CD4-positive, alpha-beta T cell treated with Interleukin-1 beta for 1 hour (primary cell): ENCODE measurements around the gene GRN.
A peak's percentile ranks its signal among the peaks of the same experiment; 100 is the strongest.
"Not testable (repeated sequence)": the region's sequence is repeated elsewhere in the genome, so short reads cannot be mapped to it uniquely, and the experiment has no call there.

ENCODE experiments used
- DNase-seq, 2 donors: peaks; one replicate each; pipeline ENCODE4 v3.0.0-alpha.2; 2020 to 2022

GRN gene

DNA sequence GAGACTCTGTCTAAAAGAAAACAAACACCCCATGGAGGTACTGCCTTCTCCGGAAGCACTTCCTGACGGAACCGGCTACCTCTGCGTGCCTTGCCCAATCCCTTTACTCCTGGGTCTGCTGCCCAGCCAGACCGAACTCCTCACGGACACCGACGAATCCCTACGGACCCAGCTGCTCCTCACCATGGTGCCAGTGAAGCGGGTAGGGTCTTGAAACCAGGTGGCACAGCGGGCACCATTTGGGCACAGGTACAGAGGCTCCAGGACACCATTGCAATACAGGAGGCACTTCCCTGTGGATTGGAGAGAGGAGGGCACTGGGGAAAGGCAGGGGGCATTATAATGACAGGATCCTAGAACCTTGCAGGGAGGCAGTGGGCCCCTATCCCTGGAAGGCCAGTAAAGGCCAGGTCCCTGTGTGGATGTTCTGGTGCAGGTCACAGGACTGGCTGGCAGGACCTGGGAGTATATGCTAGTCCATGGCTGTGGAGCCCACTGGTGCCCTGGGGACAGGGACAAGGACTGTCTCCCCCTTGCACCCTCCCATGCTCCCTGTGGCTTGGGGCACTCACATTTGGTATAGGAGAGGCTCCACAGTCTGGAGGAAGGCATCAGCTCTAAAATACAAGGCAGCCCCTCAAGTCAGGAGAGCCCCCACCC lies 22.7 kb upstream of the GRN start:
- DNase-seq: no peak

DNA sequence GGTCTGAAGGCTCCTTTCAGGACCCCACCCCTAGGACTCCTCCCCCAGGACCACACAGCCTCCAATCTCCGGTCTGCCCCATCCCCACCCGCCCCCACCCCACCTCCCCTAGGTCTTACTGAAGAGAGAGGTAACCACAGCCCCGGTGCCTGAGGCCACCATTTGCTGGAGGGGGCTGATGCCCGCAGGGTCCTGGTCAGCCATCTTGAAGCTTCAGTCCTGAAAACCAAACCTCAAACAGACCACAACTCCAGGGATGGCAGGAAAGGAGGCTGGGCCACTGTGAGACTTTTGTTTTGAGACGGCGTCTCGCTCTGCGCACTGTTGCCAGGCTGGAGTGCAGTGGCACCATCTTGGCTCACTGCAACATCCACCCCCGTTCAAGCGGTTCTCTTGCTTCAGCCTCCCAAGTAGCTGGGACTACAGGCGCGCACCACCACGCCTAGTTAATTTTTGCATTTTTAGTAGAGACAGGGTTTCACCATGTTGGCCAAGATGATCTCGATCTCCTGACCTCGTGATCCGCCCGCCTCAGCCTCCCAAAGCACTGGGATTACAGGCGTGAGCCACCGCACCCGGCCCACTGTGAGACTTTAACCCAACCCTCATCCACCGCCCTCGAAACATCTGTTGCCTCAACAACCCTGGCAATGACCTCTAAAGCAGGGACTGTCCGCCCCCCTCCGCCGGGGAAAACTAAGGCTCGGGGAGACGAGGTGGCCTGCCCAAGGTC lies 21.6 kb upstream of the GRN start:
- no peak for DNase-seq

DNA sequence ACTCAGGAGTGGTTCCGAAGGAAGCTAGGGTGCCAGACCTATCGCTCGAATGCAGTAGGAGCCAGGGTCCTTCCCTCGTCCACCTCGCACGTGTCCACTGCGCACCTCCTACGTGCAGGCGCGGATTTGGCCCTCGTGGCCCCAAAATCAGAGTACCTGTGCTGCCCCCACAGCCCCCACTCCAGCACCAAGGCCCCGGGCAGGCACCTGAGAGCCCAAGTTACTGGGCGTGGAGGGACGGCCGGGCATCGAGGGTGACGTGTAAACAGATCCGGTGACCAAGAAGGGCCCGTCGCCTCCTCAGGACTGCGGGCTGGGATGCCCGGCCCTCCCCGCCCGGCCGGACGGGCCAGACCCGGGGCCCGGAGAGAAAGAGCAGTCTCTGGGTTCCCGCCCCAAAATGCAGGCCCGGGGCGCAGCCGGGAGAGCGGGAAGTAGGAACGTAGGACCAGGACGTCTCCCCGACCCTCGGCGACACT lies 21.0 kb upstream of the GRN start:
- no peak for DNase-seq

DNA sequence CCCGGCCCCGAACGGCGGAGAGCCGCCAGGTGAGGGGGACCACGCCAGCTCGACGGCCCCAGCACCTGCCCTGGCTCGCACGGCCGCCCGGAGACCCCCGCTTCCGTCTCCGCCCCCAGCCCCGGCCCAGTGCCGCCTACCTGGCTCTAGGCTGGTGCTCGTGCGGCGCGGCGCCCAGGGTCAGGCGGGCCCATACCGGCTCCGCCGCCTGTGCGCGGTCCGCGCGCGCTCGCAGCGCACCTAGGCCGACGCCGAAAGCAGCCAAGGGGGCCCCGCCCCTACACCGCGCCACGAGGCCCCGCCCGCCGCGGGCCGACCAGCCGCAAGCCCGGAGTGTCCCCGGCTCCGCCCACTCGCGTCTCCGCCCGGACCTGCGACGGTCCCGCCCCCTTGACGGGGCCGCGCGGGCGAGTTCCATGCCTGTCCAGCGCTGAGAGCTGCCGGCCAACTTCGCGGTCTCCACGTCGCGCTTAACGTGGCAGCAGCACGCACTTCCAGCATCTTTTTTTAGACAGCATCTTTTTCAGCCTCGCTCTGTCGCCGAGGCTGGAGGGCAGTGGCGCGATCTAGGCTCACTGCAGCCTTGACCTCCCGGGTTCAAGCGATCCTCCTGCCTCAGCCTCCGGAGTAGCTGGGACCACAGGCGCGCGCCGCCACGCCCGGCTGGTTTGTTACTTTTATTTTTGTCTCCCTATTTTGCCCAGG lies 20.4 kb upstream of the GRN start, which contains the start of gene SLC25A39:
Gene SLC25A39, minus strand, starts transcription at position 253 of the 705 bp plus-strand sequence. CDS start 1,261 bp downstream, outside the sequence.
- peak; percentile 95 to 96 for DNase-seq

DNA sequence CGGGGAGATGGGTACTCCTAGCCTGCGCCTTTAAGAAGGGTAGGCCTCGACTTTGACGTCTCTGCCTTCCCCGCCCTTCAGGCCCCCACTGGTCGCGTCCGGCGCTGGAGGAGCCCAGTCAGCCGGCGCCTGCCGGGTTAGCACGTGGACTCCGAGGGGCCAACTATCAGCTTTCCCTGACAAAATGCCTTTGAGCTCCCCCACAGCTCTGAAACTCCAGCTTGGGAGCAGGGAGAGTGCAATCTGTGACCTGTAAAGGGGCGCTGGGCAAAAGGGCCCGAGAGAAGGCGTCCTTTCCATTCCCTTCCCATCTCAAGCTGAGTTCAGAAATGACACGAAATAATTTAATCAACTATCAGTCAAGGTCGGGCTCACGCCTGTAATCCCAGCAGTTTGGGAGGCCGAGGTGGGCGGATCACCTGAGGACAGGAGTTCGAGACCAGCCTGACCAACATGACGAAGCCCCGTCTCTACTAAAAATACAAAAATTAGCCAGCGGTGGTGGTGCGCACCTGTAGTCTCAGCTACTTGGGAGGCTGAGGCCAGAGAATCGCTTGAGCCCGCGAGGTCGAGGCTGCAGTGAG lies 18.1 kb upstream of the GRN start:
- DNase-seq: peak; percentile 96

DNA sequence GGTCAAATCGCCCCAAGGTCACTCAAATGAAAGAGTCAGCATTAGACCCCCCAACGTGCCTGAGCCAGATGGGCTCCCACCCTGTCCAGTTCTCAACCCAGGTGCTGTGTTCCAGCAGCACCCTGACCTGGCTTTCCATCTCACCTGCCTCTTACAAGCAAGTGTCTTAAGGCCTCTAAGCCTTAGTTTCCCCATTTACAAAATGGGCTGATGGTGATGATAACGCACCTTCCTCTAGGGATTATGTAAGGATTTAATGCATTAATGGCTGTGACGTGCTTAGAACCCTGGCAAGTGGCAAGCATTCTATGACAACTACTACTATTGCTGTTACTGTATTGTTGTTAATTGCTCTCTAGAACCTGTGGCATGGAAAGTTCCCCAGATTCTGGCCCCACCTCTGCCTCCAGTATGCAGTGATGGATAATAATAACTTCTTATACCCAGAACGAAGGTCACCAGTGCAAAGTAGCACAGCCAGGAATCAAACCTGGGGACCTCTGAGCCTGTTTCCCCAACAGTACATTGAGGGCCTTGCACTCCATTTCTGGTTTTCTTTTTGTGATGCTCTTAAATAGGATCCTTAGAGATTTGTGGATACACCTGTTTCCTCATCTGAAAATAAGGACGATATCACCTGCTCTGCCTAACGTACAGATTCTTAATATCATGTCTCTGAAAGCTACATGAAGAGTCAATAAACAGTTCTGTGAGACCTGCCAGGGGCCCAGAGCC lies 17.2 kb upstream of the GRN start:
- no peak for DNase-seq

DNA sequence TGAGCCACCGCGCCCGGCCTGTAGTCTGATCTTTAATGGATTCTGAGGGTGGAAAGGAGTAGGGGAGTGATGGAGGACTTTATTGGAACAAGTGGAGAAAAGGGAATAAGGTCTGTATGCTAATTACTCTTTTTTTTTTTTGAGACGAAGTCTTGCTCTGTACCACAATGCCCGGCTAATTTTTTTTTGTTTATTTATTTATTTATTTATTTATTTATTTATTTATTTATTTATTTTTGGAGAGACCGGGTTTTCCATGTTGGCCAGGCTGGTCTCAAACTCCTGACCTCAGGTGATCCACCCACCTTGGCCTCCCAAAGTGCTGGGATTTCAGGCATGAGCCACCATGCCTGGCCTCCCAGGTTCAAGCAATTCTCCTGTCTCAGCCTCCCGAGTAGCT lies 15.6 kb upstream of the GRN start:
- not testable (repeated sequence) for DNase-seq

DNA sequence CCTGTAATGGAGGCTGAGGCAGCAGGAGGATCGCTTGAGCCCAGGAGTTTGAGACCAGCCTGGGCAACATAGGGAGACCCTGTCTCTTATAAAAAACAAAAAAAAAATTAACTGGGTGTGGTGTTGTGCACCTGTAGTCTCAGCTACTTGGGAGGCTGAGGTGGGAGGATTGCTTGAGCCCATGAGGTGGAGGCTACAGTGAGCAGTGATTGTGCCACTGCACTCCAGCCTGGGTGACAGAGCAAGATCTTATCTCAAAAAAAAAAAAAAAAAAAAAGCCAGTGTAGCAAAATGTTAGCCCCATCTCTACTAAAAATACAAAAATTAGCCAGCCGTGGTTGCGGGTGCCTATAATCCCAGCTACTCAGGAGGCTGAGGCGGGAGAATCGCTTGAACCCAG lies 14.8 kb upstream of the GRN start:
- DNase-seq: not testable (repeated sequence)

DNA sequence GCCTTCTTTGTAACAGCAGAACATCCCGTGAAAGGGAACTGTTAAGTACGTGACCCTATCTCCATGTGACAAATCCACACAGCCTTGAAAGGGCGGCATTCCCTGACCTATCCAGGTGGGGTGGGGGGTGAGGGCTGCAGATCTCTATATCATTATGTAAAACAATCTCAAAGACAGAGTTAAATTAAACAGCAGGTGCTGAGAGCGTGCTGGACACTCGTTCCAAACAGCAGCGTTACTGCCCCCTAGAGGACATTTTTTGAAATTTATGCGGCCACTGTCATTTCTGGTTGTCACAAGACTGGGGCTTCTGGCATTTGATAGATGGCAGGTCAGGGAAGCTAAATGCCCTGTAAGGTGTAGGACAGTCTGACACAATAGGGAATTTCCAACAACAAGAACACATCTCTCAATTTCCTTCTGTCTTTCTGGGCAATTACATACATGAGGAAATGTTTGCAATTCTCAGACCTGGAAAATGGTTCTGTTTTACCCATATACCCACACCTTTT lies 13.8 kb upstream of the GRN start:
- DNase-seq: peak; percentile 76 to 87

DNA sequence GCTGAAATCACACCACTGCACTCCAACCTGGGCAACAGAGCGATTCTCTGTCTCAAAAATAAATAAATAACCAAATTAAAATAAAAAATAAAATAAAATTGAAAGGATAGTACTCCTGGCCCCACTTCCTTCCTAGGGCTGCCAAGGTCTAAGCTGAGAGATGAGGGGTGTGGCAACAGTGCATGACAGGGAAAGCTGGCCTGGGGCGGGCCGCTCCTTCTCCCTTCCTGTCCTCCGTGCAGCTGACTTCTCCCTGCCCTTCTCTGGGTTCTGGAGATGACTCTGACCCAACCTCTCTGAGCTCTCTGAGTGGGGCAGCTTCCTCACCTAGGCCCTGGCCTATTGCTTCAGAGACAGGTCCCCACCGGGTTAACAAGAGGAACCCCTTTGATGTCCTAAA lies 11.7 kb upstream of the GRN start:
- DNase-seq: peak in 1 of 2 donors; percentile 48

DNA sequence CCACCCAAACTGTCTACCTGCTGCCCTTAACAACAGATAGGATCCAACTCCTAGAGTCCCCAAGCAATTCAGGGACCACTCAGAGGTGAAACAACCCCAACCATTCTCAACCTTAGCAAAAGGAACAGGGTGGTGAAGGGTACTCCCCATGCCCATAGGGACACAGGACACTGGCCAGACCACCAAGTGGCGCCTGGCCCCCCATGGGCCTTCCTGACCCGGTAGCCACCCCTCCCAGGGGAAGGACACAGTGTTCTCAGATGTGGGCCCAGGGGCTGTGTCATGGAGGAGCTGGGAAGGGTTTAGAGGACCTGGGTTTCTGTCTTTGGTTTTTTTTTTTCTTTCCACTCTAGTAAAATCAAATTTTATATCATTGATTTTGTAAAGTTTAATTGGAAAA lies 10.8 kb upstream of the GRN start:
- DNase-seq: no peak

DNA sequence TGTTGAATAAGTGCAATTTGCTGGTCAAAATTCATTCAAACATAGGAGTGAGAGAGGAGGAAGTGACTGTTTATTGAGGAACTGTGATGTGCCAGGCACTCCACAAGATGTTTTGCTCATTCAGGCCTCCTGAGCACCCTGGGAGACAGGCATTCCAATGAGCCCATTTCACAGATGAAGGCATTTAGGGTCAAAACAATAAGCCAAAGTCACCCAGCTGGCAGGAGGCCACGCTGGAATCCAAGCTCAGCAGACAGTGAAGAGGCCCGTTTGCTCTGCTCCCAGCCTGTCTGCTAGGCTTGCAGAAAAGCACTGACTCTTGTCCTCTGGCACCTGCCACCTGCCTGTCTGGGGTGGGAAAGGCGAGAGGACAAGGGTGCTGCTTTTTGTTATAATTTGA lies 10.4 kb upstream of the GRN start:
- no peak for DNase-seq

DNA sequence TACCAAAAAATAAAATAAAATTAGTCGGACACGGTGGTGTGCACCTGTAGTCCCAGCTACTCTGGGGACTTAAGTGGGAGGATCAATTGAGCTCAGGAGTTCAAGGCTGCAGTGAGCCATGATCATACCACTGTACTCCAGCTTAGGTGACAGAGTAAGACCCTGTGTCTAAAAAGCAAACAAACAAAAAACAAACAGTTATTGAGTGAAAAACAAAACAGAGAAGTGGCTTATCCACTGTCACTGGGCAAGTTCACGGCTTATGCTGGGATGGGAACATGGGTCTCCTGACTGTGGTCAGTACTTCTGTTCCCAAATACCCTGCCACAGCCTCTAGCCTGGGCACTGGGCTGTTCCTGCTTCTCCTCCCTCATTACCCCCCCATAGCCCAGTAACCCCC lies 9.5 kb upstream of the GRN start:
- DNase-seq: no peak

DNA sequence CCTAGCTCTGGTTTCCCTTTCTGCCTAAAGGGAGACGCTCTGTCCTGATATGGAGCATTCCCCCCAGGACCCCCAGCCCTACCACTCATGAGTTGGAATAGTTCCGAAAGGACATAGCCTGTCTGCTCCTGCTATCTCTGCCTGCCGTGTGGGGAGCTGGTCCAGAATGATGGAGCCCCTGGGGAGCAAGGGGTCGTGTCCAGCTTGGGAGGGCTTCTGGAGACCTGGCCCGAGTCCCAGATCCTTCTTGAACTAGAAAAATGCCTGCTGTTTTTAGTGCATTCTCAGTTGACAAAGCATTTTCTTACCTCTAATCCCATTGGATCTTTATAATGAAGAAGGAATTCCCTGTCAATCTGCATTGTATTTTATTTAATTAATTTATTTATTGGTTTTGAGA lies 9.1 kb upstream of the GRN start:
- DNase-seq: no peak

DNA sequence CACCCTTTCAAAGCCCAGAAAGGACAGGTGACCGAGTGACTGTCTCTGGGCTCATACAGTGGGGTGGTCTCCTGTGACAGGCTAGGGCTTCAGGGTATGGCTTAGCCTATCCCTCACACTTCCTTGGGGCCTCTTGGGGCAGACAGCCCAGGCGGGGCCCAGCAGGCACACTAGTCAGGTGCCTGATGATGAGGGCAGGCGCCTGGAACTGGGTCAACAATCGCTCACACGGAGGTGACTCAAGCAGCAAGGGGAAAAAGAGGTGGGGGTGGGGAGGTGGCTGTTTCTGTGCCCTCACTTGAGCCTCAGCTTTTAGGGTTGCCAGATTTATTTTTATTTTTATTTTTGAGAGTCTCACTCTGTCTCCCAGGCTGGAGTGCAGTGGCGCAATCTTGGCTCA lies 6.4 kb upstream of the GRN start:
- peak in 1 of 2 donors; percentile 57 for DNase-seq

DNA sequence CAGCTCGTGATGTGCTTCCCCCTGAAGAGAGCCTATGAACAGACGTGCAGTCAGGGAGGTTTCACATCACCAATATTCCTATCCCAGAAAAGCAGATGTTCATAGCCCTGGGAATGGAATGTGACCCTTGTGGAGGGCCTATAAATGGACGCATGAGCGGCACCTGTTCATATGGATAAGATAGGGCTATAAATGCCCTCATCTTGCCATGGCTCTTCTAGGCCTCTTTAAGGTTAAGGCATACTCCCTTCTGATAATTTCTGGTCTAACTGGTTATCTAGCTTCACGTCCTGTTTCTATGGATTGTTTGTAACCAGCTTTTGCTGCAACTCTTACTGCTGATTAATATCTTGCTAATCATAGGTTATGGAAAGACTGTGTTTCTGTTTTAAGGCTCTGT lies 4.5 kb upstream of the GRN start:
- DNase-seq: not testable (repeated sequence)

DNA sequence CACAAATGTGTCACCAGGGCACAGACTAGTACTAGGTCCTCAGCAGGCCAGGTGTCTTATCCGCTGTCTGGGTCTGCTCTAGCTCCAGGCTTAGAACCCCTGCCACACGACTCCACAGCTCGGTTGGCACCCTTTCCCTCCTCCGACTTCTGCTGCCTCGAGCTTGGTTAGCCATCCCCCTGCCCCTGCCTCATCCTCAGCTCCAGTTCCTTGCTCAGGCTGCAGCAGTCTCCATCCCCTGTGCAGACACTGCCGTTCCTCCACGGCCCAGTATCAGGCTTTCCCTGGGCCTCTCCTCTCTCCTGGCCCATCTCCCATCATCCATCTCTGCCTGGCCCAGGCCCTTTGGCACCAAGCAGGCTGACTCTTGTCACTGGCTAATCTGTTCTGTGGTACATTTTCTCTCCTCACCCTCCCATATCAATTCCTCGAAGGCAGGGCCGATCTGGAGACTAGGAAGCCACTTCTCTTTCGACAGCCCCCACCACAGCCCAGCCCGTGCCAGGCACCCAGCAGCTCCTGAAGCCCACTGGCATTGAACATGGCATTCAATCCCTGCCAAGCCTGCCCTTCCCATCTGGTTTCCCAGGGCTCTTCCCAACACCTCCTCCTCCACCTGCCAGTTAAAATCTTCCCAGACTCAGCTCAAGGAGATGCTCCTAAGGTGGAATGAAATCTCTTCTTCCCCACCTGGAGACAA lies 1.4 kb upstream of the GRN start:
- DNase-seq: no peak

DNA sequence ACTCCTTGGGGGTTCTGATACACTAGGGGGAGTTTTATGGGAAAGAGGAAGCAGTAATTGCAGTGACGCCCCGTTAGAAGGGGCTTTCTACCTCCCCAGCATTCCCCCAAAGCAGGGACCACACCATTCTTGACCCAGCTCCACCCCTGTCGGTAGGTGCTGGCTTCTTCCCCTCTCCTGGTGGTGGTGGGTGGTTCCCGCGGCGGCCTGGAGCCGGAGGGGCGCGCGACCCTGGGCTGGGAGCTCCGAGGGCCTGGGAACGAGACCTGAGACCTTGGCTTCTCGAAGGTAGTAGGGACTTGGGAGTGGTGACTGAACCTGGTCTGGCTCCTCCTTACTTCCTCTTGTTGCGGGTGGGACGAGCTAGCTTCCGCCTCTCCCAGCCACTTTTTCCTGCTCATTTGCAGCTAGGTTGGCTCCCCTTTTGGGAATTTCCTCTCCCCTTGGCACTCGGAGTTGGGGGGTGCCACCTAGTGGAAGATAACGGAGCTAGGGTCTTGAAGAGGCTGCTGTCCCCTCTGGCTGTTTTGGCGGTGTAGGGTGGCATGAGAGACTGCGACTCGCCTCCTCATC lies 438 bp downstream of the GRN start:
- peak; percentile 52 to 60 for DNase-seq

DNA sequence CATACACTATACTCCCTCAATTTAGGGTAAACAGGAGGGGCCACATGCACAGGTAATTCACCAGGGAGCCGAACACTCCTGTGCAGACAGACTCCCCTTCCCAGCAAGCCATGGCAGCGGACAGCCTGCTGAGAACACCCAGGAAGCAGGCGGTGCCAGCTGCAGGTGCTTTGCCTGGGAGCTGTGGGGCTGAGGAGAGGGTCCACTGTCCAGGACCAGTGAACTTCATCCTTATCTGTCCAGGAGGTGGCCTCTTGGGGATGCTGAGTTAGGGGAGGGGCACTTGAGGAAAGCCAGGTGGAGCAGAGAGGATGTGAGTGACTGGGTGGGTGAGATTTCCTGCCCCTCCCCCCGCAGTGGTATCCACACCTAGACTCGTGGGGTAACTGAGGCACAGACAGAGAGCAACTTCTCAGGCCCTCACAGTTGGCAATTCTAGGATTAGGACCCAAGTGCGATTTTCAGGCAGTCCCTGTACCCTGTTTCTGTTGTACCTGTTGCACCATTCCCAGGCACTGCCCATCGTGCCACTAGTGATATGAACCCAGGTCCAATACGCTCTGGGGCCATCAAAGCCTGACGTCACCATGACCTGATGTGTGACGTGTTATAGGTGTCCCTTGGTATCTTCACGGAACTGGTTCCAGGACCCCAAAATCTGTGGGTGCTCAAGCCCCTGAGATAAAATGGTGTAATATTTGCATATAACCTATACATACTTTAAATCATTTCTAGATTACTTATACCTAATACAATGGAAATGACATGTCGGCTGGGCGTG lies 1.2 kb downstream of the GRN start:
- DNase-seq: no peak

DNA sequence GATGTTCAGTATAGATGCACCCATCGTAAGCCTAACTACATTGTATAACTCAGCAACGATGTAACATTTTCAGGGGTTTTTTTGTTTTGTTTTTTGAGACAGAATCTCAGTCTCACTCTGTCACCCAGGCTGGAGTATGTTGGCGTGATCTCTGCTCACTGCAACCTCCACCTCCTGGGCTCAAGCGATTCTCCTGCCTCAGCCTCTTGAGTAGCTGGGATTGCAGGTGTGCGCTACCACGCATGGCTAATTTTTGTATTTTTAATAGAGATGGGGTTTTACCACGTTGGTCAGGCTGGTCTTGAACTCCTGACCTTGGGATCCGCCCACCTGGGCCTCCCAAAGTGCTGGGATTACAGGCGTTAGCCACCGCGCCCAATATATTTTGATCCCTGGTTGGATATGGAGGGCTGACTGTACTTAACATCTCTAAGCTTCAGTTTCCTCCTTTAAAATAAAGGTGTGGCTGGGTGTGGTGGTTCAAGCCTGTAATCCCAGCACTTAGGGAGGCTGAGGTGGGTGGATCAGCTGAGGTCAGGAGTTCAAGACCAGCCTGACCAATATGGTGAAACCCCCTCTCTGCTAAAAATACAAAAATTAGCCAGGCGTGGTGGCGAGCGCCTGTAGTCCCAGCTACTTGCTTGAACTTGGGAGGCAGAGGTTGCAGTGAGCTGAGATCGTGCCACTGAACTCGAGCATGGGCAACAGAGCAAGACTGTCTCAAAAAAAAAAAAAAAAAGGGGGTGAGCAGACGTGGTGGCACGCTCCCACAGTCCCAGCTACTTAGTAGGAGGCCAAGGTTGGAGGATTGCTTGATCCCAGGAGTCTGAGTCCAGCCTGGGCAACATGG lies 2.3 kb downstream of the GRN start:
- DNase-seq: not testable (repeated sequence)
